Left lung (tissue), 10 donors: ENCODE measurements around the gene PPP1R1C. TPM values are rescaled to one million over a fixed set of nuclear protein-coding genes. Genes with fewer than 3 reads are reported as not detected.
A peak's percentile ranks its signal among the peaks of the same experiment; 100 is the strongest.

Experiments used
- ATAC-seq: fragments of 200-7000 bp; cut with Tn5 transposase; one replicate; pipeline ENCODE4 v1.9.1; 2020; ENCODE audit warnings: moderate library complexity
- DNase-seq, 4 donors: peaks; one replicate each; pipeline ENCODE4 v3.0.0-alpha.2; 2013 to 2020
- H3K27ac ChIP-seq, 2 donors: fragments of 200-600 bp; sonication (generic) in 1 of 2; one replicate each; pipeline versions ENCODE4 v1.5.0 to v1.8.0; 2020 to 2021
- H3K27me3 ChIP-seq, 2 donors: fragments of 200-600 bp; sonication (generic) in 1 of 2; one replicate each; pipeline versions ENCODE4 v1.5.0 to v1.8.0; 2020 to 2021
- H3K36me3 ChIP-seq, 2 donors: fragments of 200-600 bp; sonication (generic) in 1 of 2; one replicate each; pipeline versions ENCODE4 v1.5.0 to v1.8.0; 2020 to 2021
- H3K4me1 ChIP-seq, 2 donors: fragments of 200-600 bp; one replicate each; pipeline ENCODE4 v1.8.0; 2021
- H3K4me3 ChIP-seq, 2 donors: fragments of 200-600 bp; sonication (generic) in 1 of 2; one replicate each; pipeline versions ENCODE4 v1.5.0 to v1.8.0; 2020 to 2021; ENCODE audit warnings: mild to moderate bottlenecking in 1 of 2
- H3K9me3 ChIP-seq, 2 donors: fragments of 200-600 bp; sonication (generic) in 1 of 2; one replicate each; pipeline versions ENCODE4 v1.5.0 to v1.8.0; 2020 to 2021
- CTCF ChIP-seq, 2 donors: fragments of 200-600 bp; sonication (generic) in 1 of 2; IDR thresholded peaks; one replicate each; pipeline versions ENCODE4 v1.5.0 to v1.8.0; 2021; ENCODE audit warnings: antibody characterized with exemption in 2 of 2
- intact Hi-C, 2 donors: fragments of 100-400 bp; cut with DNase I; formaldehyde crosslinking; loops; one replicate each; pipeline versions ENCODE4 v1.11.2 to v1.14.2; 2022
- polyA plus RNA-seq, 6 donors: library from polyadenylated mRNA; unstranded; fragments of 120-200 nt; gene quantifications; one replicate each; pipeline ENCODE4 v1.2.1, GENCODE V29; 2013; ENCODE audit not compliant: insufficient read length in 6 of 6
- total RNA-seq, 2 donors: library from RNA; stranded (reverse); fragmentation: NEBNext Ultra II Directional; extraction: Animal tissue kit (Norgen Biotek cat#: 25700); gene quantifications; one replicate each; pipeline ENCODE4 v1.2.1, GENCODE V29; 2021
- donor health status: DM: no; HTN: yes; CAD: no.
- donor health status: DM: no; HTN: no; CAD: no.

PPP1R1C gene
- total and polyA plus RNA-seq, 8 donors, result 0.79 to 11.8 (median 2.8) TPM

GRCh38 chr2:182043861-182044260 lies 58.2 kb downstream of the PPP1R1C start:
- no peaks in the 10 kb centered on the region for H3K36me3 ChIP-seq
- no peaks in the 10 kb centered on the region for H3K27me3 ChIP-seq
- no peak overlapping the region for H3K27ac ChIP-seq
- H3K9me3 ChIP-seq, result no peaks in the 10 kb centered on the region
- no peaks in the 10 kb centered on the region for H3K4me1 ChIP-seq
- ATAC-seq (no peak), DNase-seq (no peak)
- intact Hi-C loops, result no loop called here
- no peak for TF ChIP-seq CTCF (IDR thresholded peaks at IDR 0.05)
- H3K4me3 ChIP-seq, result no peak overlapping the region

GRCh38 chr2:182047544-182047943 lies 61.9 kb downstream of the PPP1R1C start:
- no peak for TF ChIP-seq CTCF (IDR thresholded peaks at IDR 0.05)
- intact Hi-C loops, result no loop called here
- DNase-seq (no peak), ATAC-seq (no peak)
- Histone ChIP-seq H3K4me3 (no peak overlapping the region), H3K27me3 (no peaks in the 10 kb centered on the region), H3K4me1 (no peaks in the 10 kb centered on the region), H3K36me3 (no peaks in the 10 kb centered on the region), H3K27ac (peak overlapping the region in 1 of 2 donors; percentile 34), H3K9me3 (no peaks in the 10 kb centered on the region)

- intact Hi-C loops, result no loop called here
- no peaks in the 10 kb centered on the region for H3K36me3 ChIP-seq
- TF ChIP-seq CTCF (IDR thresholded peaks at IDR 0.05), result no peak
- H3K9me3 ChIP-seq, result no peaks in the 10 kb centered on the region
- H3K27me3 ChIP-seq, result no peaks in the 10 kb centered on the region
- peak overlapping the region in 1 of 2 donors; percentile 34 for H3K27ac ChIP-seq
- DNase-seq (no peak), ATAC-seq (no peak)
- no peaks in the 10 kb centered on the region for H3K4me1 ChIP-seq
- H3K4me3 ChIP-seq, result no peak overlapping the region
These were observed 62.4 kb downstream of the PPP1R1C start for GRCh38 chr2:182048088-182048487.

GRCh38 chr2:182048621-182049020 lies 63.0 kb downstream of the PPP1R1C start:
- Histone ChIP-seq H3K4me3 (no peak overlapping the region), H3K36me3 (no peaks in the 10 kb centered on the region), H3K27me3 (no peaks in the 10 kb centered on the region), H3K9me3 (no peaks in the 10 kb centered on the region), H3K4me1 (no peaks in the 10 kb centered on the region), H3K27ac (no peak overlapping the region)
- ATAC-seq, result no peak
- intact Hi-C loops, result no loop called here
- TF ChIP-seq CTCF (IDR thresholded peaks at IDR 0.05), result no peak
- DNase-seq, result no peak

GRCh38 chr2:182049372-182050148 lies 63.9 kb downstream of the PPP1R1C start:
- TF ChIP-seq CTCF (IDR thresholded peaks at IDR 0.05), result no peak
- H3K4me1 ChIP-seq, result no peaks in the 10 kb centered on the region
- H3K4me3 ChIP-seq, result no peak overlapping the region
- no peaks in the 10 kb centered on the region for H3K27me3 ChIP-seq
- H3K9me3 ChIP-seq, result no peaks in the 10 kb centered on the region
- no peaks in the 10 kb centered on the region for H3K36me3 ChIP-seq
- intact Hi-C loops, result no loop called here
- no peak for ATAC-seq
- no peak overlapping the region for H3K27ac ChIP-seq
- no peak for DNase-seq
